GM19043 (cell line): ENCODE measurements around the gene RAD9A.

Experiments used
- ATAC-seq: cut with Tn5 transposase; IDR thresholded peaks from one replicate; pipeline ENCODE4 v1.9.1; 2021; ENCODE audit warnings: low read depth; ENCODE audit not compliant: unreplicated experiment

RAD9A gene

GRCh38 chr11:67406969-67407687 is 15.3 kb downstream of the RAD9A start:
- no peak for ATAC-seq

GRCh38 chr11:67407688-67408163 is 15.9 kb downstream of the RAD9A start:
- no peak for ATAC-seq

- no peak for ATAC-seq
These were observed 16.8 kb downstream of the RAD9A start for GRCh38 chr11:67408437-67409200.

- no peak for ATAC-seq
These were observed 17.5 kb downstream of the RAD9A start for GRCh38 chr11:67409261-67409666.

- no peak for ATAC-seq
These were observed 18.1 kb downstream of the RAD9A start for GRCh38 chr11:67409781-67410368.

- ATAC-seq = no peak
These were observed 18.6 kb downstream of the RAD9A start for GRCh38 chr11:67410369-67410831.

GRCh38 chr11:67410984-67411784 is 19.4 kb downstream of the RAD9A start:
- no peak for ATAC-seq

GRCh38 chr11:67411785-67412152 is 20.0 kb downstream of the RAD9A start:
- ATAC-seq = no peak

- no peak for ATAC-seq
These were observed 20.9 kb downstream of the RAD9A start for GRCh38 chr11:67412495-67413179.

- ATAC-seq = no peak
These were observed 21.6 kb downstream of the RAD9A start for GRCh38 chr11:67413266-67413849.

- no peak for ATAC-seq
These were observed 23.9 kb downstream of the RAD9A start, which contains the start of gene CARNS1 for GRCh38 chr11:67415501-67416304. CARNS1 (plus strand) TSS chr11:67415678; CDS start chr11:67416200, 522 bp downstream.

GRCh38 chr11:67416416-67417335 is 24.9 kb downstream of the RAD9A start:
- no peak for ATAC-seq

GRCh38 chr11:67417425-67417824 is 25.6 kb downstream of the RAD9A start:
- ATAC-seq = no peak

- ATAC-seq = no peak
These were observed 26.9 kb downstream of the RAD9A start for GRCh38 chr11:67418476-67419281.

- no peak for ATAC-seq
These were observed 27.7 kb downstream of the RAD9A start for GRCh38 chr11:67419325-67420049.

GRCh38 chr11:67420147-67420645 is 28.4 kb downstream of the RAD9A start:
- no peak for ATAC-seq
